HG02981 (cell line): ENCODE measurements around the gene BUD31.

Experiments
- ATAC-seq: cut with Tn5 transposase; IDR thresholded peaks from one replicate; pipeline ENCODE4 v1.9.1; 2021; ENCODE audit warnings: mild to moderate bottlenecking, moderate library complexity; ENCODE audit not compliant: unreplicated experiment

Gene BUD31

DNA sequence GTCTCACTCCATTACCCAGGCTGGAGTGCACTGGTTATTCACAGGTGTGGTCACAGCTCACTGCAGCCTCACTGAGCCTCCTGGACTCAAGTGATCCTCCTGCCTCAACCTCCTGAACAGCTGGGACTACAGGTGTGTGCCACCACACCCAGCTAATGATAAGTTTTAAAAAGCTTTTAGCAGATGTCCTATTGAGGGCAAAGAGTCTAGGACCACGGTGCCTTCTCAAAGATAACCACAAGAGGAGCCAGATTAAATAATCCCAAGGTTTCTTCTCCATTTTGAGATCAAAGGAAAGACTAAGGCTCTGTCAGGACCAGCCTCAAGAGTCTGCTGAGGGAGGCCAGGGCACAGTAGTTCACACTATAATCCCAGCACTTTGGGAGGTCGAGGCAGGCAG, 52.5 kb downstream of the BUD31 start:
- no peak for ATAC-seq

DNA sequence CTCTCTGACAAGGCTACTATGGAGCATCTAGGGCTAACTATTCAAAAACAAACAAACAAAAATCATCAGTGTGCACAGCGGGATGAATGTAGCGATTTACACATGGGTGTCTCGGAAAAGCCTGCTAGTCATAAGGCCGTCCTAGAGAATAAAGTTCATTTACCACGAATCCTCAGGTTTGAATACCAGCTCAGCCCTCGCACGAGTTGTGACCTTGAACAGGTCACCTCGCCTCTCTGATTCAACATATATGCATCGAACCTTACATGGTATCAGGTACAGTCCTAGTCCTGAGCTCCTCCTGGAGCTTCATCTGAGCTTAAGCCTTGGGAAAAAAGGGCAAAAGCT, 56.6 kb downstream of the BUD31 start:
- ATAC-seq = no peak

GRCh38 chr7:99468336-99468918, 59.7 kb downstream of the BUD31 start:
- no peak for ATAC-seq
